HG03280 (cell line): Measurements from ENCODE around the gene CCDC93.

Experiments
- ATAC-seq: cut with Tn5 transposase; IDR thresholded peaks from one replicate; pipeline ENCODE4 v1.9.1; 2021; ENCODE audit warnings: mild to moderate bottlenecking, moderate library complexity; ENCODE audit not compliant: unreplicated experiment

Gene CCDC93

DNA sequence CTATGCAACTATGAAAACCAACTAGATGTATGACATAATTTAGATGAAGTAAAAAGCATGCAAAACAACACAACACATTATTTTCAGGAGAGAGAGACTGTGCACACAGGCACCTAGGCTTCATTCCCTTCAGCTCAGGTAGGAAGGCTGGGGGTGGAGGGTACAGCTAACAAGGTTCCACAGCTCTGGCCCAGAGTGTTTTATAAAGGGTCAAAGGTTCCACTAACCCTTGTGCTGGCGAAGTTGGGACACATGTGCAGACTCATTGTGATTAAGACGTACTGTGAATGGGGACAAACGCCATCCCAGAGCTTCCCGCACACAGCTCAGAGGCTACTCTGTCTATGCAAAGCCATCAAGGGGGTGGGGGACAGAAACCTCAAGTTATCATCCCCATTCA lies 19.1 kb downstream of the CCDC93 start:
- ATAC-seq: no peak

- ATAC-seq: no peak
Measured at GRCh38 chr2:117989854-117990438, 23.9 kb downstream of the CCDC93 start.

DNA sequence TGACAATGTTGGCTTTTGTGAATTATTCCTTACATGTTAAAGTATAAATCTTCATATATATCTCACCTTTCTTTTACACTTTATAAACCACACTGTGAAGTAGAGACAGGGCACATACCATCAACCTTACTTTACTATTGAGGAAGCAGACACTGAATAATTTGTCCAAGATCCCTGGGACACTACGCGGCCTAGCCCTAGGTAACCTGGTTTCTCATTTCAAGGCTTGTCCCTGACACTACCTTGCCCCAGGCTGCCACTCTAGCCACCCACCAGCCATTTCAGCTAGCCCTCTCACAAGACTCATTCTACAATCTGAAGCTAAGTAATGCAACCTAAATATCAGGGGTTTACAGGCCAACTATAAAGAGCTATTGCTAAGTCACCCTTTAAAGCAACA lies 26.7 kb downstream of the CCDC93 start:
- no peak for ATAC-seq

DNA sequence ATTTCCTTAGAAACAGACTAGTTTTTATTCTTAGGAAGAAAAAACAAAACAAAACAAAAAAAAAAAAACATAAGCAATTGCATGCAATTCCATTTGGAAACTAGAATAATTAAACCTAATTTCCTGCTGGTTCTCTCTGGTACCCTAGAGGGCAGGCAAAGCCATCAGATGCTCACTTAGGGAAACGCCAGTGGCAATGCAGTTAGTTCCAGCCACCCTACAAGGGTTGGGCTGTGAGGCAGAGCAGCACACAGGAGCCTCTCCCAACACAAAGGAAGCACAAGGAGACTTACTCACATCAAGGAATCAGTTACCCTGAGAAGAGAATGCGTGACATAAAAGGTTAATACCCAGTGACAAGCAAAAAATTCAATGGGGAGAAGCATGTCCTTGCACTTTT lies 28.8 kb downstream of the CCDC93 start:
- no peak for ATAC-seq

DNA sequence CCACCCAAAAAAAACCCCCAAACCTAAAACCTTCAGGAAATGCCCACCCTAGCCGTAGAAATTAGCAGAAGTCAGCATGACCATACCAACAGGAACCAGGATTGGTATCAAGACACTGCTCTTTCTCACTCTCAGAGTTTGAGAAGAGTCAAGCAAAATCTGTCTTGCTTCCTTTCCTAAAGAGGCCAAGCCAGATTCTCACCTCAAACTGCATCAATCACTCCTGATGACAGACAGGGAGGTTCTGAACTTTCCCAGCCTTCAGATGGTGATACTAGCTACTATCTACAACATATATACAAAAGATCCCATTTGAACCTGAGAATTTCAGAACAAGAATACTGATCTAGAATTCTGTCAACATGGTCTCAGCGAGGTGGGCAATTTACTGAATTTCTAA lies 29.7 kb downstream of the CCDC93 start:
- ATAC-seq: no peak

DNA sequence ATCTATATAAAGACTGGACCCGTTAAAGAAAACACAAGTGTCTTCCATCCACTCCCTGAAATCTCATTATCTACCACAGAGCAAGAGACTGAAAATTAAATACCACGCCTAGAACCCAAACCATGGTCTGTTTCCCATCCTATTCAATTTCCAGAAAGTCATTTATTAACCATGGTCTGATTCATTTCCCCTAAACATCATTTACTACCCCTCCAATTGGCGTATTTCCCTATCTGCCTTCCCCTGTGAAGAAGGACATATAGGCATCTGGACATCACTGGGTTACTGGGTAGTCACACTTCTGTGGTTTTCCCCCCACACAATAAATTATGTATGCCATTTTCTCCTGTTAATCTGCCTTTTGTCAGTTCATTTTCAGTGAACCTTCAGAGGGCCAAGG lies 30.8 kb downstream of the CCDC93 start:
- ATAC-seq: no peak

- no peak for ATAC-seq
Measured at GRCh38 chr2:117982376-117983033, 31.4 kb downstream of the CCDC93 start.

DNA sequence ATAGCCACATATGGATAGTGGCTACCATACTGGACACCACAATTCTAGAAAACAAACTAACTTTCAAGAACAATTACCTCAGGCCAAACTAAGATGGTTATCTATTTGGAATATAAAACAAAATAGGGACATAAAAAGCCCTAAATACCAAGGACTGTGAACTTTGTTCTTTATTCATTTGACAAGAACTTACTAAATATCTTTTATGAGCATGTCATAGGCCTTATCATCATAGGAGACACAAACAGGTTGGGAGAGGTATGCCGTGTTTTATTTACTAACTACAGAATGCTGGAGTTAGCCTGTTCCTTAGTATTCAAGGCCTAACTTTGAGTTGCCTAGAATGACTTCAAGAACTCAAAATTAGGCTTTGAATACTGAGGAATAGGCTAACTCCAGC lies 32.1 kb downstream of the CCDC93 start:
- ATAC-seq: no peak

DNA sequence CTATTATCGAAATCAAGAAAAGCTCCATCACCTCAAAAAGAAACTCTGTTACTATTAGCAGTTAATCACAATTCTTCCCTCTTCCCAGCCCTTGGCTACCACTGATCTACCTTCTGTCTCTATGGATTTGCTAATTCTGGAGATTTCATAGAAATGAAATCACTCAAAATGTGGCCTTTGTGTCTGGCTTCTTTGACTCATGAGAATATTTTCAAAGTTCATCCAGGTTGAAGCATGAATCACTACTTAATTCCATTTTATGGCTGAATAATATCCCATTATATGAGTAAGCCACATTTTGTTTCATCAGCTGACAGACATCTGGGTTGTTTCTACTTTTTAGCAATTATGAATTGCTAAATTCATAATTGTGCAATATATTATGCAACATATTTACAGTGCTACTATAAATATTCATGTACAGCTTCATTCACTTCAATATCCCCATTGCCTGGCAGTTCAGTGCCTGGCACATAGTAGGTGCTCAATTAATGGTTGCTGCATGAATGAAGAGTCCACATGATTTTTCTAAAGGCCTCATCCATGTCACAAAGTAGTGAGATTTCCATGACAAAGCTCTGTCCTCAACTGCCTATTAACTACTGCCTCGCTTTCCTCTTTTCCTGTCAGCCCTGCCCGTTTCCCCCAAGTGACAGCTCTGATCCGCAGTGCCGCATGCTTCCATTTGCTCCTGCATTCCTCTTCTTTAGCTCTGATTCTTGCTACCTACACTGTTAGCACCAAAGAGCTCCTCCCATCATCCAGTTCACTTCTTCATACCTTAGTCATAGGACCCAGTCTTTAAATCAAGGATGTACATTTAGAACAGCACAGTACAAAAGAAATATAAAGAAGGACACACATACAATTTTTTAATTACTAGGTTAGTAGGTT lies 32.8 kb downstream of the CCDC93 start:
- no peak for ATAC-seq

DNA sequence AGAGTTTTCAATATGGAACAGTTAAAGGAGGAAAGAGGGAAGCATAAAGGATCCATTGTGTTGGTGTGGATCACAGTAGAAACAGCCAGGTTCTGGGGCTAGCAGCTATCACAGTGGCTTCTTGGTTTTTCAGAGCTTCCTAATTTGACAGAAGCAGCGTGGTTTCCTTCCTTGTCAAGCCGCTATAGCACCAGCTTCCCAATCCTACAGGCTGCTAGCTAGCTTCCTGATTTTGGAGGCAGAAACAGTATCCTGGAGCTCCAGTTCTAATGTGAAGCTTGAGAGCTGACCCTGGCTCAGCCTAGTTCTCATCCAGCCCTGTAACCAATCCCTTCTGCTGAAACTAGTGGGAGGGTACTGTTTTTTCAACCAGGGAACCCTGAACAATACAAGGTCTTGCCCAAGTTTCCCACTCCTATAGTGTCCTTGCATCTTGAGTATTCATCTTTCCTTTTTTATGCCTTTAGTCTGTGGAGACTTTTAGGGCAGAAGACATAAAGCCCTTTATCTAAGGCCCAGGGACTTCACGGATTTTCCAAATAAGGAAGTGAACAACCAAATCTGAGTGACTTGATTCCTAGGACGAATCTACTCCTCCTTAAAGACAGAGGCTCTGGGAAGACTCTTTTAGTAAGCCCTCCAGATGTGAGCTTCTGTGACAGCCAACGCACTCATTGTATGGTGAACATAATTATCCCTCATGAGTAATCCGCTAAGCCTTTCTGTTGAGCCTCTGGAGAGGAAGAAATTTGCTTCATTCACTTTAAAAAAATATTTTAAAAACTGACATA lies 33.8 kb downstream of the CCDC93 start:
- no peak for ATAC-seq

GRCh38 chr2:117977696-117978095 lies 36.2 kb downstream of the CCDC93 start:
- ATAC-seq: no peak

DNA sequence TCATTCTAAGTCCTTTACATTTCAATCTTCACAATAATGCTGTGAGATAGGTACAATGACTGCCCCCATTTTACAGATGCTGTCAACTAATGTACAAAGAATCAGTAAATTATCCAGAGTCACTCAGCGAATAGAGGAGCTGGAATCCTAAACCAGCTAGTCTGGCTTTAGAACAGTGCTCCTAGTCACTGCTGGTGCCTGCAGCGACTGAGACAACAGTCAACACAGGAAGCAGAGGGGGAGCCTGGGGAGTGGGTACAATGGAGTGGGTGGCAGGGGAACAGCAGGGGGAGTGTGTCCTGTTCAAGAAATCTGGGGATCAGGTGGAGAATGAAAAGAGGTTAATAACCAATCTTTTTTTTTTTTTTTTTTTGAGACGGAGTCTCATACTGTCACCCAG lies 37.3 kb downstream of the CCDC93 start:
- ATAC-seq: no peak

- ATAC-seq: no peak
Measured at GRCh38 chr2:117973498-117974082, 40.3 kb downstream of the CCDC93 start.

DNA sequence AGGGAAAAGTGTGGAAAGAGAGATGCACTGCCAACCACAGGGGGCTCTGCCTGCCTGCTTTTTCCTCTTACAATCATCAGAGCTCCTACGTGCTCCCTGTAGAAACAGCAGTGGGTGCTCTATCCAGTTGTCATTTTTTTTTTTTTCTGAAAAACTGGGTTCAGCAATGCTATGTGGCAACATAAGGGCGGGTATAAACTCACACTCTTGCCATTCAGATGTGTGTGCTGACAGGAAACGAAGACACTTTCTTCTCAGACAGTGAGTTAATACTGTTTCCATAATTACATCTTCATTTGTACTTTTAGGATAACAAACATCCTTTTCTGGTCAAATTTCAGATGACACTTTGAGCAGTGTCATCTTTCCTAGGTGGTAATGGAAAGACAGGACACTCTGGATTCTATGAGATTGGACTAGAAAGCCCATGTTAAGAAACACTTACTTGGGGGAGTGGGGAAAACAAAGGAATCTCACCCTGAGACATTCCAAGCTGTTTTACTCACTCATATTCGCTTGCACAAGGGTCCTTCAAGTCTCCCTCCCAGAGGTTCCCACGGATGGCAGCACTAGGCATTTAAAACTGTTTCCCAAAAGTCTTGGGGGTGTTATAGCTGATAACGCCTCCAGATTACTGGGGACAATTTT lies 41.3 kb downstream of the CCDC93 start:
- no peak for ATAC-seq

GRCh38 chr2:117968722-117969121 lies 45.1 kb downstream of the CCDC93 start:
- ATAC-seq: no peak

- no peak for ATAC-seq
Measured at GRCh38 chr2:117967977-117968718, 45.7 kb downstream of the CCDC93 start.

GRCh38 chr2:117963446-117963845 lies 50.4 kb downstream of the CCDC93 start:
- ATAC-seq: no peak

- no peak for ATAC-seq
Measured at GRCh38 chr2:117961201-117961600, 52.7 kb downstream of the CCDC93 start.

DNA sequence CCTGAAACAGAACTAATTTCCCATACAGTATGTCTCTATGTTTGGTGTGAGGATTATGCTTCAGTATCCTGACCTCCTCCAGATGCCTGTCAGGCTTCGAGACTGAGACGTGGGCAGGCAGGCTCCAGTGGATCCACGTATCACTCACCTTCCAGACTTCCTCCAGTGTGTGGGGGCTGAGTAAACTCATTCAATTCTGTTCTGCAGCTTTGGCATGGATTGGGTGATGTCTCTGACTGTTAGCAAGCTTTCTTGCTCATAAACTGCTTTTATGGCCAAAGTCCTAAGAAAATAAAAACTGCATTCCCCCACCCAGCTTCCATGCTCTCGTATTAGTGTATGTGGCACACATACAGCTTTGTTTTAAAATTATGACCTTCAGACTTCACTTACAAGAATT lies 53.6 kb downstream of the CCDC93 start:
- no peak for ATAC-seq

DNA sequence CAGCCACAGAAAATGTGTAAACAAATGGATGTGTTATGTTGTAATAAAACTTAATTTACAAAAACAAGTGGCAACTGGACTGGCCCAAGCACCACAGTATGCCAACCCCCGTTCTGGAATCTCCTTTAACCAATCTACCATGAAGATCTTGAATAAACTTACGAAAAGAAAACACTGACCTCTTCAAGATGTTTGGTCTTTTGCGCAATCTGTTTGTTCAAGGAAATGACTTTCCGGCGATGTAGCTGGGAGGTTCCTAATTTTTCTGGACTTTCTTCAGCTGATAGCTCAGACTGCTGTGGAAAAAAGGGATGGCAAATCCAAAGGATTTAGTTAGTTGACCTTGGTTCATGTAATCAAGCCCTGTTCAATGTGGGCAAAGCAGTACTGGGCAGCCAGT lies 55.7 kb downstream of the CCDC93 start:
- ATAC-seq: no peak
